Measurements from ENCODE around the gene APOBEC3F. TPM values are rescaled to one million over a fixed set of nuclear protein-coding genes. Genes with fewer than 3 reads are reported as not detected.
"Not testable (repeated sequence)": the region's sequence is repeated elsewhere in the genome, so short reads cannot be mapped to it uniquely, and the experiment has no call there.

Gene APOBEC3F
- total and polyA plus RNA-seq, 5 donors from 2014 or later: 7.8 to 18.4 (median 10.8) TPM

GRCh38 chr22:39030705-39031104 lies 10.0 kb upstream of the APOBEC3F start:
- no peaks in the 10 kb centered on the region for H3K27me3 ChIP-seq (ENCODE audit: control insufficient read depth, insufficient read depth, low read length)
- no peak overlapping the region for H3K4me3 ChIP-seq (ENCODE audit: low read depth, low read length)
- H3K4me1 ChIP-seq (ENCODE audit: control insufficient read depth, insufficient read depth, low read length, poor library complexity, severe bottlenecking): peaks cover 2% of the 10 kb centered on the region
- H3K36me3 ChIP-seq (ENCODE audit: control insufficient read depth, insufficient read depth, low read length): no peaks in the 10 kb centered on the region
- Mint-ChIP-seq H3K27ac (no peak overlapping the region), H3K4me1 (peaks cover 0 to 27% (median 10%) of the 10 kb centered on the region in 4 donors), H3K9me3 (peaks cover 0 to 1% (median 0%) of the 10 kb centered on the region in 7 donors), H3K27me3 (no peaks in the 10 kb centered on the region), H3K4me3 (no peak overlapping the region), H3K36me3 (peaks cover 7% of the 10 kb centered on the region)
- ATAC-seq (ENCODE audit: low read depth in 2 of 2): no peak
- H3K27ac ChIP-seq (ENCODE audit: insufficient read depth, low read length, poor library complexity, severe bottlenecking): no peak overlapping the region
- no peak for DNase-seq
- no peaks in the 10 kb centered on the region for H3K9me3 ChIP-seq (ENCODE audit: control insufficient read depth in 2 of 2, low read length in 2 of 2)

- not testable (repeated sequence) for H3K36me3 ChIP-seq (ENCODE audit: control insufficient read depth, insufficient read depth, low read length)
- peak overlapping the region in 1 of 3 donors; percentile 29 for H3K27ac Mint-ChIP-seq
Observed at GRCh38 chr22:39031434-39032295, 9.0 kb upstream of the APOBEC3F start.

GRCh38 chr22:39037071-39037470 lies 3.6 kb upstream of the APOBEC3F start:
- not testable (repeated sequence) for H3K27me3 Mint-ChIP-seq; H3K9me3 Mint-ChIP-seq; ATAC-seq (ENCODE audit: low read depth in 2 of 2); H3K36me3 ChIP-seq (ENCODE audit: control insufficient read depth, insufficient read depth, low read length); H3K27me3 ChIP-seq (ENCODE audit: control insufficient read depth, insufficient read depth, low read length); H3K27ac ChIP-seq (ENCODE audit: insufficient read depth, low read length, poor library complexity, severe bottlenecking); H3K4me3 ChIP-seq (ENCODE audit: low read depth, low read length); H3K36me3 Mint-ChIP-seq; DNase-seq; H3K9me3 ChIP-seq (ENCODE audit: control insufficient read depth in 2 of 2, low read length in 2 of 2)
- H3K4me1 ChIP-seq (ENCODE audit: control insufficient read depth, insufficient read depth, low read length, poor library complexity, severe bottlenecking): peaks cover 13% of the 10 kb centered on the region
- Mint-ChIP-seq H3K4me3 (peak overlapping the region in 1 of 4 donors; percentile 70), H3K4me1 (peaks cover 6 to 40% (median 17%) of the 10 kb centered on the region in 4 donors), H3K27ac (peak overlapping the region in 2 of 3 donors; percentile 56 to 87)

More at GRCh38 chr22:39031434-39032295, 9.0 kb upstream of the APOBEC3F start:
- H3K4me3 ChIP-seq (ENCODE audit: low read depth, low read length); H3K9me3 ChIP-seq (ENCODE audit: control insufficient read depth in 2 of 2, low read length in 2 of 2); H3K27me3 ChIP-seq (ENCODE audit: control insufficient read depth, insufficient read depth, low read length); DNase-seq; H3K36me3 Mint-ChIP-seq; H3K4me3 Mint-ChIP-seq; H3K9me3 Mint-ChIP-seq; H3K4me1 ChIP-seq (ENCODE audit: control insufficient read depth, insufficient read depth, low read length, poor library complexity, severe bottlenecking); H3K27me3 Mint-ChIP-seq; H3K27ac ChIP-seq (ENCODE audit: insufficient read depth, low read length, poor library complexity, severe bottlenecking); ATAC-seq (ENCODE audit: low read depth in 2 of 2): not testable (repeated sequence)
- H3K4me1 Mint-ChIP-seq: peaks cover 0 to 24% (median 6%) of the 10 kb centered on the region in 4 donors

- Histone ChIP-seq H3K9me3 (ENCODE audit: control insufficient read depth in 2 of 2, low read length in 2 of 2) (no peaks in the 10 kb centered on the region), H3K4me3 (ENCODE audit: low read depth, low read length) (no peak overlapping the region), H3K36me3 (ENCODE audit: control insufficient read depth, insufficient read depth, low read length) (peaks cover 2% of the 10 kb centered on the region), H3K4me1 (ENCODE audit: control insufficient read depth, insufficient read depth, low read length, poor library complexity, severe bottlenecking) (peaks cover 13% of the 10 kb centered on the region), H3K27ac (ENCODE audit: insufficient read depth, low read length, poor library complexity, severe bottlenecking) (peak overlapping the region; percentile 78), H3K27me3 (ENCODE audit: control insufficient read depth, insufficient read depth, low read length) (no peaks in the 10 kb centered on the region)
- no peaks in the 10 kb centered on the region for H3K9me3 Mint-ChIP-seq
- peaks cover 7% of the 10 kb centered on the region for H3K36me3 Mint-ChIP-seq
- DNase-seq (no peak), ATAC-seq (ENCODE audit: low read depth in 2 of 2) (no peak)
- no peaks in the 10 kb centered on the region for H3K27me3 Mint-ChIP-seq
- H3K27ac Mint-ChIP-seq: peak overlapping the region; percentile 73 to 93 (median 92)
- peak overlapping the region; percentile 66 to 83 (median 79) for H3K4me3 Mint-ChIP-seq
- peaks cover 6 to 50% (median 19%) of the 10 kb centered on the region in 4 donors for H3K4me1 Mint-ChIP-seq
Observed at GRCh38 chr22:39039306-39040126, 1.1 kb upstream of the APOBEC3F start.

GRCh38 chr22:39040155-39040537 lies 518 bp upstream of the APOBEC3F start:
- not testable (repeated sequence) for H3K27me3 ChIP-seq (ENCODE audit: control insufficient read depth, insufficient read depth, low read length); H3K27me3 Mint-ChIP-seq; ATAC-seq (ENCODE audit: low read depth in 2 of 2); H3K9me3 Mint-ChIP-seq; DNase-seq; H3K36me3 Mint-ChIP-seq; H3K4me3 ChIP-seq (ENCODE audit: low read depth, low read length); H3K36me3 ChIP-seq (ENCODE audit: control insufficient read depth, insufficient read depth, low read length); H3K9me3 ChIP-seq (ENCODE audit: control insufficient read depth in 2 of 2, low read length in 2 of 2)
- peak overlapping the region; percentile 78 for H3K27ac ChIP-seq (ENCODE audit: insufficient read depth, low read length, poor library complexity, severe bottlenecking)
- peaks cover 13% of the 10 kb centered on the region for H3K4me1 ChIP-seq (ENCODE audit: control insufficient read depth, insufficient read depth, low read length, poor library complexity, severe bottlenecking)
- peak overlapping the region; percentile 66 to 88 (median 82) for H3K4me3 Mint-ChIP-seq
- H3K27ac Mint-ChIP-seq: peak overlapping the region; percentile 73 to 93 (median 92)
- peaks cover 6 to 54% (median 19%) of the 10 kb centered on the region in 4 donors for H3K4me1 Mint-ChIP-seq

GRCh38 chr22:39041908-39042307 lies 1.2 kb downstream of the APOBEC3F start:
- H3K27ac ChIP-seq (ENCODE audit: insufficient read depth, low read length, poor library complexity, severe bottlenecking): peak overlapping the region; percentile 33
- H3K36me3 Mint-ChIP-seq: peaks cover 13% of the 10 kb centered on the region
- ATAC-seq (ENCODE audit: low read depth in 2 of 2): no peak
- peaks cover 9% of the 10 kb centered on the region for H3K36me3 ChIP-seq (ENCODE audit: control insufficient read depth, insufficient read depth, low read length)
- no peaks in the 10 kb centered on the region for H3K27me3 ChIP-seq (ENCODE audit: control insufficient read depth, insufficient read depth, low read length)
- no peak for DNase-seq
- H3K4me1 ChIP-seq (ENCODE audit: control insufficient read depth, insufficient read depth, low read length, poor library complexity, severe bottlenecking): peaks cover 13% of the 10 kb centered on the region
- peak overlapping the region; percentile 69 to 93 (median 92) for H3K27ac Mint-ChIP-seq
- H3K4me3 ChIP-seq (ENCODE audit: low read depth, low read length): no peak overlapping the region
- H3K9me3 ChIP-seq (ENCODE audit: control insufficient read depth in 2 of 2, low read length in 2 of 2): no peaks in the 10 kb centered on the region
- H3K4me1 Mint-ChIP-seq: peaks cover 4 to 52% (median 16%) of the 10 kb centered on the region in 4 donors
- H3K4me3 Mint-ChIP-seq: peak overlapping the region; percentile 88 to 96 (median 89)
- H3K9me3 Mint-ChIP-seq: no peaks in the 10 kb centered on the region
- no peaks in the 10 kb centered on the region for H3K27me3 Mint-ChIP-seq

- ATAC-seq (ENCODE audit: low read depth in 2 of 2); H3K27me3 Mint-ChIP-seq; H3K27ac Mint-ChIP-seq; DNase-seq; H3K4me3 ChIP-seq (ENCODE audit: low read depth, low read length); H3K9me3 ChIP-seq (ENCODE audit: control insufficient read depth in 2 of 2, low read length in 2 of 2); H3K36me3 ChIP-seq (ENCODE audit: control insufficient read depth, insufficient read depth, low read length); H3K27me3 ChIP-seq (ENCODE audit: control insufficient read depth, insufficient read depth, low read length); H3K9me3 Mint-ChIP-seq; H3K27ac ChIP-seq (ENCODE audit: insufficient read depth, low read length, poor library complexity, severe bottlenecking): not testable (repeated sequence)
- peaks cover 13% of the 10 kb centered on the region for H3K4me1 ChIP-seq (ENCODE audit: control insufficient read depth, insufficient read depth, low read length, poor library complexity, severe bottlenecking)
- Mint-ChIP-seq H3K36me3 (peaks cover 13% of the 10 kb centered on the region), H3K4me1 (peaks cover 0 to 50% (median 11%) of the 10 kb centered on the region in 4 donors), H3K4me3 (peak overlapping the region in 3 of 4 donors; percentile 8 to 52 (median 27))
Observed at GRCh38 chr22:39043063-39043462, 2.4 kb downstream of the APOBEC3F start.
